ENCODE measurements around the gene MSRB3. TPM values are rescaled to one million over a fixed set of nuclear protein-coding genes. Genes with fewer than 3 reads are reported as not detected.
A peak's percentile ranks its signal among the peaks of the same experiment; 100 is the strongest.

The MSRB3 gene
- polyA plus RNA-seq, 1 donor (not counting 4 experiments of a cell fraction or from before 2014, with no cell fraction given) = 12.3 TPM

DNA sequence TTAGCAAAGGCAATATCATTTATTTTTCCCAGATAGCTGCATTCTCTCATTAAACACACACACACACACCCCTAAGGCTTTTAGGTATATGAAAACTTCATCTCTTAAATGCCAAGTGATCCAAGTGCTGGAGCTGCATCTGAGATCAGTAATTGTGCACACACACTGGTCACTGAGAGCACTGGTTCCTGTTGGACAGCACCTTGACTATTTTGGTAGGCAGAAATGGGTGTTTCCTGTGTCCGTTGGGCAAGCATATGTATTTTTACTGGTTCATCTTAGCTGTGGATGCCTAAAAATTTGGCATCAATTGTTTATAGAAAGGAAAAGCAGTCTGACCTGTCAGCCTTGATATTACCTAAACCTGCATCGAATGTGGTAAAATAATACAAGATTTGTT, 182.5 kb downstream of the MSRB3 start:
- Histone ChIP-seq H3K9me1 (ENCODE audit: control insufficient read depth, extremely low read depth, insufficient read depth, low read length) (no peaks in the 10 kb centered on the region), H3K4me3 (ENCODE audit: control insufficient read depth in 2 of 3, extremely low read depth in 1 of 3, insufficient read depth in 2 of 3, low read depth in 1 of 3, low read length in 3 of 3) (no peak overlapping the region), H3K27ac (ENCODE audit: control insufficient read depth, insufficient read depth, low read length) (no peak overlapping the region), H4K20me1 (ENCODE audit: control insufficient read depth, extremely low read depth, insufficient read depth, low read length) (no peaks in the 10 kb centered on the region), H3K9me3 (ENCODE audit: control insufficient read depth, low read depth, low read length) (no peaks in the 10 kb centered on the region), H3K79me2 (ENCODE audit: control insufficient read depth, insufficient read depth, low read length) (no peaks in the 10 kb centered on the region), H3K27me3 (ENCODE audit: control insufficient read depth, extremely low read depth, insufficient read depth, low read length) (no peaks in the 10 kb centered on the region), H3K4me1 (ENCODE audit: control insufficient read depth, extremely low read depth, insufficient read depth, low read length) (no peaks in the 10 kb centered on the region), H3K4me2 (ENCODE audit: control insufficient read depth, extremely low read depth, insufficient read depth, low read depth, low read length) (no peak overlapping the region), H3K9ac (ENCODE audit: control insufficient read depth, extremely low read depth, insufficient read depth, low read length) (no peak overlapping the region), H3K36me3 (ENCODE audit: control insufficient read depth in 2 of 2, extremely low read depth in 1 of 2, insufficient read depth in 2 of 2, low read length in 2 of 2) (no peaks in the 10 kb centered on the region), H2AFZ (ENCODE audit: control insufficient read depth, low read length) (no peak overlapping the region)
- TF ChIP-seq, protein P1, sequence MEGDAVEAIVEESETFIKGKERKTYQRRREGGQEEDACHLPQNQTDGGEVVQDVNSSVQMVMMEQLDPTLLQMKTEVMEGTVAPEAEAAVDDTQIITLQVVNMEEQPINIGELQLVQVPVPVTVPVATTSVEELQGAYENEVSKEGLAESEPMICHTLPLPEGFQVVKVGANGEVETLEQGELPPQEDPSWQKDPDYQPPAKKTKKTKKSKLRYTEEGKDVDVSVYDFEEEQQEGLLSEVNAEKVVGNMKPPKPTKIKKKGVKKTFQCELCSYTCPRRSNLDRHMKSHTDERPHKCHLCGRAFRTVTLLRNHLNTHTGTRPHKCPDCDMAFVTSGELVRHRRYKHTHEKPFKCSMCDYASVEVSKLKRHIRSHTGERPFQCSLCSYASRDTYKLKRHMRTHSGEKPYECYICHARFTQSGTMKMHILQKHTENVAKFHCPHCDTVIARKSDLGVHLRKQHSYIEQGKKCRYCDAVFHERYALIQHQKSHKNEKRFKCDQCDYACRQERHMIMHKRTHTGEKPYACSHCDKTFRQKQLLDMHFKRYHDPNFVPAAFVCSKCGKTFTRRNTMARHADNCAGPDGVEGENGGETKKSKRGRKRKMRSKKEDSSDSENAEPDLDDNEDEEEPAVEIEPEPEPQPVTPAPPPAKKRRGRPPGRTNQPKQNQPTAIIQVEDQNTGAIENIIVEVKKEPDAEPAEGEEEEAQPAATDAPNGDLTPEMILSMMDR (optimal IDR thresholded peaks at IDR 0.05 in 1 of 3, IDR thresholded peaks at IDR 0.05 in 1 of 3, conservative IDR thresholded peaks at IDR 0.05 in 1 of 3; ENCODE audit: extremely low read depth in 1 of 3, insufficient read depth in 2 of 3, low read length in 3 of 3) = no peak
- TF ChIP-seq EZH2 (IDR thresholded peaks at IDR 0.05; ENCODE audit: low read length) = no peak
- no peak for DNase-seq (ENCODE audit: low read depth, low spot score)
- dilution Hi-C loops (cut with MboI; ENCODE audit: extremely low pct_ligation_motif_present, low sequenced_read_pairs) = no loop called here
- FAIRE-seq = peak; percentile 48

DNA sequence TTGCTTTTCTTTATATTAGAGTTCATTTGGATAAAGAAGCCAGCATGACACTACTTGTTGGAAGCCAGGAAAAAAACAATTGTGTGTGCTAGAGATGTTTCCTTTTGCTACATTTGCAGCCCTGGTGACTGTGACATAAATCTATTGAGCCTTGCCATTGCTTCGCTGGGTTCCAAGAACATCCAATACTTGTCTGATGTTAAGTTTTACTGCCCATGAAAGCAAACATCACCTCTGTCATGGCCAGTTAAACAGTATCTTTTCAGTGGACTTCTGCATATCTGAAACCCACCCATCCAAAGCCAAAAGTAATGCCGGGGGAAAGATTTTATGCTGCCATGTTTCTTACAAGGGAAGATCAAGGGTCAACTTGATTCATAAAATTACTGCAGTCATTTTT, 184.0 kb downstream of the MSRB3 start:
- H2AFZ ChIP-seq (ENCODE audit: control insufficient read depth, low read length) = no peak overlapping the region
- no peaks in the 10 kb centered on the region for H3K4me1 ChIP-seq (ENCODE audit: control insufficient read depth, extremely low read depth, insufficient read depth, low read length)
- H3K4me2 ChIP-seq (ENCODE audit: control insufficient read depth, extremely low read depth, insufficient read depth, low read depth, low read length) = no peak overlapping the region
- no peaks in the 10 kb centered on the region for H3K36me3 ChIP-seq (ENCODE audit: control insufficient read depth in 2 of 2, extremely low read depth in 1 of 2, insufficient read depth in 2 of 2, low read length in 2 of 2)
- no peak overlapping the region for H3K4me3 ChIP-seq (ENCODE audit: control insufficient read depth in 2 of 3, extremely low read depth in 1 of 3, insufficient read depth in 2 of 3, low read depth in 1 of 3, low read length in 3 of 3)
- no peaks in the 10 kb centered on the region for H3K9me3 ChIP-seq (ENCODE audit: control insufficient read depth, low read depth, low read length)
- TF ChIP-seq EZH2 (IDR thresholded peaks at IDR 0.05; ENCODE audit: low read length) = no peak
- TF ChIP-seq, protein P1 (optimal IDR thresholded peaks at IDR 0.05 in 1 of 3, IDR thresholded peaks at IDR 0.05 in 1 of 3, conservative IDR thresholded peaks at IDR 0.05 in 1 of 3; ENCODE audit: extremely low read depth in 1 of 3, insufficient read depth in 2 of 3, low read length in 3 of 3) = no peak
- no peak overlapping the region for H3K27ac ChIP-seq (ENCODE audit: control insufficient read depth, insufficient read depth, low read length)
- no peaks in the 10 kb centered on the region for H4K20me1 ChIP-seq (ENCODE audit: control insufficient read depth, extremely low read depth, insufficient read depth, low read length)
- dilution Hi-C loops (cut with MboI; ENCODE audit: extremely low pct_ligation_motif_present, low sequenced_read_pairs) = no loop called here
- no peak overlapping the region for H3K9ac ChIP-seq (ENCODE audit: control insufficient read depth, extremely low read depth, insufficient read depth, low read length)
- no peaks in the 10 kb centered on the region for H3K27me3 ChIP-seq (ENCODE audit: control insufficient read depth, extremely low read depth, insufficient read depth, low read length)
- DNase-seq (ENCODE audit: low read depth, low spot score) = no peak
- H3K9me1 ChIP-seq (ENCODE audit: control insufficient read depth, extremely low read depth, insufficient read depth, low read length) = no peaks in the 10 kb centered on the region
- no peak for FAIRE-seq
- H3K79me2 ChIP-seq (ENCODE audit: control insufficient read depth, insufficient read depth, low read length) = no peaks in the 10 kb centered on the region
